Peyer's patch (tissue), 4 donors: Measurements from ENCODE around the gene CALN1. TPM values are rescaled to one million over a fixed set of nuclear protein-coding genes. Genes with fewer than 3 reads are reported as not detected.

Experiments
- DNase-seq, 3 donors: peaks; one replicate each; pipeline ENCODE4 v3.0.0-alpha.2; 2017 to 2019
- H3K27ac ChIP-seq, 4 donors: fragments of 200-600 bp; sonication (generic); one replicate each; pipeline ENCODE4 v1.5.1; 2016 to 2019
- H3K27me3 ChIP-seq, 2 donors: fragments of 200-600 bp; sonication (generic); one replicate each; pipeline ENCODE4 v1.5.1; 2019
- H3K36me3 ChIP-seq, 3 donors: fragments of 200-600 bp; sonication (generic); one replicate each; pipeline ENCODE4 v1.5.1; 2016 to 2019
- H3K4me1 ChIP-seq, 4 donors: fragments of 200-600 bp; sonication (generic); one replicate each; pipeline ENCODE4 v1.5.1; 2016 to 2019
- H3K4me3 ChIP-seq, 4 donors: fragments of 200-600 bp; sonication (generic); 1 replicate in 3 of 4; 2 replicates in 1 of 4; pipeline ENCODE4 v1.5.1; 2016 to 2019; ENCODE audit warnings: mild to moderate bottlenecking in 1 of 4
- H3K9me3 ChIP-seq, 4 donors: fragments of 200-600 bp; sonication (generic); one replicate each; pipeline ENCODE4 v1.5.1; 2016 to 2019; ENCODE audit warnings: mild to moderate bottlenecking in 1 of 4
- CTCF ChIP-seq, 6 experiments: fragments of 450-650 bp in 4 of 6; fragments of 200-600 bp in 2 of 6; sonication (generic) in 1 of 6; IDR thresholded peaks; one replicate each; pipeline ENCODE4 v1.5.1; 2017 to 2019; ENCODE audit warnings: antibody characterized with exemption in 6 of 6, mild to moderate bottlenecking in 3 of 6, moderate library complexity in 1 of 6
- POLR2A ChIP-seq, 2 donors: fragments of 450-650 bp; IDR thresholded peaks; one replicate each; pipeline ENCODE4 v1.5.1; 2017; ENCODE audit warnings: antibody characterized with exemption in 2 of 2, mild to moderate bottlenecking in 2 of 2, moderate library complexity in 2 of 2
- total RNA-seq, 4 donors: library from RNA; depleted of rRNA; stranded (reverse); fragments of >200 nt; gene quantifications; one replicate each; pipeline ENCODE4 v1.1.0, GENCODE V29; 2016

CALN1 gene
- total RNA-seq, 4 donors from 2014 or later: 0.13 TPM; not detected in 3

GRCh38 chr7:72152161-72153131, 259.7 kb downstream of the CALN1 start:
- no peak for TF ChIP-seq POLR2A (IDR thresholded peaks at IDR 0.05)
- no peak for TF ChIP-seq CTCF (IDR thresholded peaks at IDR 0.05)
- peak overlapping the region in 1 of 4 donors; percentile 16 for H3K27ac ChIP-seq

GRCh38 chr7:72140566-72140965, 271.6 kb downstream of the CALN1 start:
- peaks cover 0 to 3% (median 0%) of the 10 kb centered on the region in 4 donors for H3K9me3 ChIP-seq
- no peak overlapping the region for H3K4me3 ChIP-seq
- no peak for TF ChIP-seq POLR2A (IDR thresholded peaks at IDR 0.05)
- TF ChIP-seq CTCF (IDR thresholded peaks at IDR 0.05): no peak
- H3K36me3 ChIP-seq: no peaks in the 10 kb centered on the region
- no peak for DNase-seq
- H3K27me3 ChIP-seq: no peaks in the 10 kb centered on the region
- H3K27ac ChIP-seq: no peak overlapping the region
- H3K4me1 ChIP-seq: no peaks in the 10 kb centered on the region

More at GRCh38 chr7:72152161-72153131, 259.7 kb downstream of the CALN1 start:
- Histone ChIP-seq H3K4me1 (no peaks in the 10 kb centered on the region), H3K36me3 (no peaks in the 10 kb centered on the region), H3K4me3 (no peak overlapping the region), H3K27me3 (no peaks in the 10 kb centered on the region), H3K9me3 (no peaks in the 10 kb centered on the region)
- DNase-seq: no peak

DNA sequence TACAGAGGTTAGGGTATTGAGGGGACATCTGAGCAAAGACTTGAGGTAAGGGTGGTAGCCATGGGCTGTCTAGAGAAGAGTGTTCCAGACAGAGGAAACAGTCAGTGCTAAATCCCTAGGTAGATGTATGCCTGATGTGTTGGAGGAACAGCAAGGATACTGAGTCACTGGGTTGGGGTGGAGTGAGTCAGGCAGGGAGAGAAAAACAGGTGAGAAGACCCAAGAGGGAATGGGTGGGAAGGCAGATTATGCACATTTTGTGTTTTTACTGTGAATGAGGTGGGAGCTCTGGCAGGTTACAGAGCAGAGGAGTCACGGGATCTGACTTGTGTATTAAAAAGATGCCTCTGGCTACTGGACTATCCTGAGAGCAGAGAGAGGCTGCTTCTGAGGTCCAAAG, 285.0 kb downstream of the CALN1 start:
- no peaks in the 10 kb centered on the region for H3K36me3 ChIP-seq
- no peak for TF ChIP-seq CTCF (IDR thresholded peaks at IDR 0.05)
- no peak for TF ChIP-seq POLR2A (IDR thresholded peaks at IDR 0.05)
- H3K27me3 ChIP-seq: no peaks in the 10 kb centered on the region
- H3K4me3 ChIP-seq: no peak overlapping the region
- DNase-seq: no peak
- peaks cover 0 to 3% (median 0%) of the 10 kb centered on the region in 4 donors for H3K9me3 ChIP-seq
- no peaks in the 10 kb centered on the region for H3K4me1 ChIP-seq
- H3K27ac ChIP-seq: no peak overlapping the region

DNA sequence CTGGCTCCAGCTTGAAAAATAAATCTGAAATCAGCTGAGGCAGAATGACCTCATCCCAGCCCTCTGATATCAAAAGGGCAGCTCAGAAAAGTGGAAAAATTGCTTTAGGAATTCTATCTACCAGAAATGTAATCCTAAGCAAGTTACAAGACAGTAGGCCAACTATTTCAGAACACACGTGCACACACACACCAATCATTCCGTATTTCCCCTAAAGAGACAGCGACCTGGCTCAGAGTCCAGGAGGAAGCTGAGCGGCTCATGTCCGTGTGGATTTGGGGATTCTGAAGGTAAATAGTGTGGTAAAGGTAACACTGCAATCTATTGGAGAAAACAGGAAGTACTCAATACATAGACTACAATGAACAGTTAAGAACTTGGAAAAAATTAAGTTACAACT, 288.2 kb downstream of the CALN1 start:
- Histone ChIP-seq H3K36me3 (no peaks in the 10 kb centered on the region), H3K9me3 (peaks cover 0 to 3% (median 0%) of the 10 kb centered on the region in 4 donors), H3K4me1 (no peaks in the 10 kb centered on the region), H3K4me3 (no peak overlapping the region), H3K27ac (no peak overlapping the region), H3K27me3 (no peaks in the 10 kb centered on the region)
- TF ChIP-seq CTCF (IDR thresholded peaks at IDR 0.05) (no peak), POLR2A (IDR thresholded peaks at IDR 0.05) (no peak)
- no peak for DNase-seq

DNA sequence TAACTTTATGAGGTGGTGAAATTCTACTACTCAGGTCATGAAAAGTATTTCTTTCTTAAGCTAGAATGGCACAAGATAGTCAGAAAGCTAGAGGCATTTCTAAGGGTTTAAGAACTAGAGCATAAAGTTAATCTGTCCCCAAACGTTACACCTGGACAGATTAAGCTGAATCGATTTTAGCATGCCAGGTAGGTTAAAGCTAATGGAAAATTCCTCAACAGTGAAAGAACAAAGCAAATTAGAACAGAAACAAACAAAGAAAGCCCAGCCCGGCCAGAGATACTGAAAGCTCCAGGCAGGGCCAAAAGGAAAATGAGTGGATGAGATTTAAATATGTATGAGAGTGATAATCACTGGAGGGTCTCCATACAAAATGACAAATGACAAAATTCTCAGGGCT, 293.8 kb downstream of the CALN1 start:
- H3K4me3 ChIP-seq: no peak overlapping the region
- H3K27ac ChIP-seq: no peak overlapping the region
- no peaks in the 10 kb centered on the region for H3K4me1 ChIP-seq
- no peaks in the 10 kb centered on the region for H3K27me3 ChIP-seq
- TF ChIP-seq CTCF (IDR thresholded peaks at IDR 0.05): no peak
- TF ChIP-seq POLR2A (IDR thresholded peaks at IDR 0.05): no peak
- no peaks in the 10 kb centered on the region for H3K36me3 ChIP-seq
- no peak for DNase-seq
- peaks cover 0 to 5% (median 0%) of the 10 kb centered on the region in 4 donors for H3K9me3 ChIP-seq
